Stomach smooth muscle (tissue), 2 donors: Measurements from ENCODE around the gene IRS1.

Experiments
- H3K27ac ChIP-seq: one replicate; pipeline ENCODE4 v1.7.0; 2013; ENCODE audit warnings: mild to moderate bottlenecking, low read length, inconsistent platforms
- H3K27me3 ChIP-seq, 2 donors: one replicate each; pipeline ENCODE4 v1.7.0; 2013; ENCODE audit warnings: low read length in 2 of 2; ENCODE audit not compliant: insufficient read depth in 2 of 2, control insufficient read depth in 1 of 2
- H3K36me3 ChIP-seq, 2 donors: one replicate each; pipeline ENCODE4 v1.7.0; 2013; ENCODE audit warnings: low read length in 2 of 2; ENCODE audit not compliant: control insufficient read depth in 2 of 2, insufficient read depth in 2 of 2
- H3K4me1 ChIP-seq: one replicate; pipeline ENCODE4 v1.7.0; 2013; ENCODE audit warnings: low read length; ENCODE audit not compliant: control insufficient read depth, insufficient read depth
- H3K4me3 ChIP-seq, 2 donors: one replicate each; pipeline ENCODE4 v1.7.0; 2013; ENCODE audit warnings: low read length in 2 of 2
- H3K9ac ChIP-seq, 2 donors: one replicate each; pipeline ENCODE4 v1.7.0; 2013; ENCODE audit warnings: low read length in 2 of 2, mild to moderate bottlenecking in 1 of 2
- H3K9me3 ChIP-seq, 2 donors: one replicate each; pipeline ENCODE4 v1.7.0; 2013; ENCODE audit warnings: low read length in 2 of 2; ENCODE audit not compliant: control insufficient read depth in 2 of 2
- donor health status: healthy.
- donor health status: Pancreatic carcinoma.

The IRS1 gene

GRCh38 chr2:226825056-226825455 is 25.4 kb upstream of the IRS1 start:
- peaks cover 0 to 3% of the 10 kb centered on the region in 2 donors for H3K9me3 ChIP-seq
- no peaks in the 10 kb centered on the region for H3K27me3 ChIP-seq
- no peak overlapping the region for H3K4me3 ChIP-seq
- no peak overlapping the region for H3K27ac ChIP-seq
- no peaks in the 10 kb centered on the region for H3K4me1 ChIP-seq
- no peak overlapping the region for H3K9ac ChIP-seq
- H3K36me3 ChIP-seq, result no peaks in the 10 kb centered on the region

GRCh38 chr2:226818930-226819329 is 19.3 kb upstream of the IRS1 start:
- Histone ChIP-seq H3K9ac (no peak overlapping the region), H3K4me3 (no peak overlapping the region), H3K27me3 (no peaks in the 10 kb centered on the region), H3K27ac (no peak overlapping the region), H3K36me3 (no peaks in the 10 kb centered on the region), H3K9me3 (peaks cover 0 to 3% of the 10 kb centered on the region in 2 donors), H3K4me1 (no peaks in the 10 kb centered on the region)

- Histone ChIP-seq H3K4me1 (no peaks in the 10 kb centered on the region), H3K27me3 (peaks cover 0 to 3% of the 10 kb centered on the region in 2 donors), H3K27ac (no peak overlapping the region), H3K36me3 (no peaks in the 10 kb centered on the region), H3K4me3 (no peak overlapping the region), H3K9me3 (no peaks in the 10 kb centered on the region), H3K9ac (no peak overlapping the region)
Measured at GRCh38 chr2:226813148-226813701, 13.6 kb upstream of the IRS1 start.

DNA sequence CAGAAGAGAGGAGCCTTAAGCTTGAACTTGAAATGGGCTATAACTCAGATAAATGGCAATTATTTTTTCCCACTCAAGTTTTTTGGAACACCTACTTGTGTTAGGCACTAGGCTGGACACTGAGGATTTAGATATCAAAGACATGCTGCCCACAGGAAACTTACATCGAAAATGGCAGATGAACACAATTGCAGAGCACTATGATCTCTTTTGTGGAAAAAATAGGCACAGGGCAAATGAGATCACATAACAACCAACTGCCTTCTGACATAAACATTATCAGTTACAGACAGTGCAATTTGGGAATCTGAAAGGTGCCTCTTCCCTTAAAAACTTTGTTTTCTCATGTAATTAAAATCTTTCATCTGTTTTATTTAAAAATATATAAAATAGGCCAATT is 3.8 kb upstream of the IRS1 start:
- H3K27ac ChIP-seq, result no peak overlapping the region
- H3K27me3 ChIP-seq, result no peaks in the 10 kb centered on the region
- no peaks in the 10 kb centered on the region for H3K36me3 ChIP-seq
- peaks cover 20% of the 10 kb centered on the region for H3K4me1 ChIP-seq
- H3K4me3 ChIP-seq, result no peak overlapping the region
- no peak overlapping the region for H3K9ac ChIP-seq
- H3K9me3 ChIP-seq, result no peaks in the 10 kb centered on the region

- H3K9ac ChIP-seq, result no peak overlapping the region
- no peaks in the 10 kb centered on the region for H3K27me3 ChIP-seq
- H3K27ac ChIP-seq, result no peak overlapping the region
- H3K36me3 ChIP-seq, result no peaks in the 10 kb centered on the region
- peaks cover 29% of the 10 kb centered on the region for H3K4me1 ChIP-seq
- no peak overlapping the region for H3K4me3 ChIP-seq
- H3K9me3 ChIP-seq, result no peaks in the 10 kb centered on the region
Measured at GRCh38 chr2:226802573-226802972, 3.0 kb upstream of the IRS1 start.

- H3K4me1 ChIP-seq, result peaks cover 43% of the 10 kb centered on the region
- peak overlapping the region; percentile 54 to 79 for H3K4me3 ChIP-seq
- H3K9ac ChIP-seq, result peak overlapping the region; percentile 63 to 82
- peak overlapping the region; percentile 86 for H3K27ac ChIP-seq
- no peaks in the 10 kb centered on the region for H3K9me3 ChIP-seq
- H3K36me3 ChIP-seq, result no peaks in the 10 kb centered on the region
- H3K27me3 ChIP-seq, result no peaks in the 10 kb centered on the region
Measured at GRCh38 chr2:226800941-226801784, 1.5 kb upstream of the IRS1 start.

- H3K27ac ChIP-seq, result peak overlapping the region; percentile 86
- peak overlapping the region; percentile 54 to 79 for H3K4me3 ChIP-seq
- no peaks in the 10 kb centered on the region for H3K9me3 ChIP-seq
- peak overlapping the region; percentile 63 to 82 for H3K9ac ChIP-seq
- H3K4me1 ChIP-seq, result peaks cover 52% of the 10 kb centered on the region
- no peaks in the 10 kb centered on the region for H3K27me3 ChIP-seq
- no peaks in the 10 kb centered on the region for H3K36me3 ChIP-seq
Measured at GRCh38 chr2:226799976-226800940, 638 bp upstream of the IRS1 start.

- Histone ChIP-seq H3K4me3 (peak overlapping the region; percentile 79 to 82), H3K4me1 (peaks cover 55% of the 10 kb centered on the region), H3K36me3 (no peaks in the 10 kb centered on the region), H3K9ac (peak overlapping the region; percentile 68 to 72), H3K27ac (peak overlapping the region; percentile 89), H3K27me3 (no peaks in the 10 kb centered on the region), H3K9me3 (no peaks in the 10 kb centered on the region)
Measured at GRCh38 chr2:226798422-226799210, 1.0 kb downstream of the IRS1 start.

DNA sequence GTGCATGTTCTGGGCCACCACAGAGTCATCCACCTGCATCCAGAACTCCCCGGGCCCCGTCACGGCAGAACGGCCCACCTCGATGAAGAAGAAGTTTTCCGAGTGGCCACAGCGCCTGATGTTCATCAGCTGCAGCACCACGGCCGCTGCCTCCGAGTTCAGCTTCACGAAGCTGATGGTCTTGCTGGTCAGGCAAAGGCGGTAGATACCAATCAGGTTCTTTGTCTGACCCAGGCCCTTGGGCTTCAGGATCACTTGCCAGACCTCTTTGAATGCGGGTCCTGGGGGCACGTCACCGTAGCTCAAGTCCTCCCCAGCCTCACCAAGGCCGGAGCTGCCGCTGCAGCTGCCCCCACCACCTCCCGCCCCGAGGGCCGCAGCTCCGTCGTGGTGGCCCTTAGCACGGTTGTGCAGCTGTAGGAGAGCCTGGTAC is 1.6 kb downstream of the IRS1 start:
- H3K27me3 ChIP-seq, result no peaks in the 10 kb centered on the region
- no peaks in the 10 kb centered on the region for H3K36me3 ChIP-seq
- H3K4me1 ChIP-seq, result peaks cover 55% of the 10 kb centered on the region
- peak overlapping the region; percentile 89 for H3K27ac ChIP-seq
- peak overlapping the region; percentile 51 to 72 for H3K9ac ChIP-seq
- H3K4me3 ChIP-seq, result peak overlapping the region; percentile 79 to 82
- no peaks in the 10 kb centered on the region for H3K9me3 ChIP-seq
